Skin epidermis (tissue), 12 donors: ENCODE results near the gene TIMM17B.
A peak's percentile ranks its signal among the peaks of the same experiment; 100 is the strongest.

Experiments used
- H3K27ac ChIP-seq, 21 experiments: fragments of 200-600 bp; sonication (generic) in 11 of 21; one replicate each; pipeline ENCODE4 v1.5.0; 2020; ENCODE audit warnings: mild to moderate bottlenecking in 3 of 21, inconsistent platforms in 2 of 21, moderate library complexity in 2 of 21
- H3K4me3 ChIP-seq, 7 experiments: fragments of 200-600 bp; sonication (generic) in 2 of 7; one replicate each; pipeline ENCODE4 v1.5.0; 2020; ENCODE audit warnings: inconsistent platforms in 2 of 7, mild to moderate bottlenecking in 2 of 7, moderate library complexity in 1 of 7

Gene TIMM17B

GRCh38 chrX:48897625-48898306, at the start of gene TIMM17B, which contains the start of gene PQBP1:
Gene TIMM17B, minus strand, starts transcription at chrX:48897768. Its CDS starts 19 bp downstream, at chrX:48897749.
Gene PQBP1, plus strand, starts transcription at chrX:48897930. Its CDS starts 580 bp downstream, at chrX:48898510.
- Histone ChIP-seq H3K27ac (peak within 1 kb of the TSS; percentile 72 to 95 (median 89)), H3K4me3 (peak within 1 kb of the TSS; percentile 58 to 71 (median 61))

GRCh38 chrX:48945517-48946348, 48.2 kb upstream of the TIMM17B start:
- Histone ChIP-seq H3K4me3 (no peak overlapping the region), H3K27ac (no peak overlapping the region)

GRCh38 chrX:48942895-48943294, 45.3 kb upstream of the TIMM17B start:
- Histone ChIP-seq H3K27ac (peak overlapping the region in 1 of 21 experiments; percentile 30), H3K4me3 (no peak overlapping the region)

- Histone ChIP-seq H3K27ac (peak overlapping the region in 9 of 21 experiments; percentile 43 to 85 (median 74)), H3K4me3 (no peak overlapping the region)
These were observed 42.9 kb upstream of the TIMM17B start for GRCh38 chrX:48940404-48940955.

- H3K4me3 ChIP-seq: no peak overlapping the region
These were observed 42.1 kb upstream of the TIMM17B start for GRCh38 chrX:48939524-48940228.

GRCh38 chrX:48938721-48939425, 41.3 kb upstream of the TIMM17B start:
- H3K27ac ChIP-seq: peak overlapping the region in 13 of 21 experiments; percentile 21 to 85 (median 67)
- no peak overlapping the region for H3K4me3 ChIP-seq

More at GRCh38 chrX:48939524-48940228, 42.1 kb upstream of the TIMM17B start:
- H3K27ac ChIP-seq: peak overlapping the region in 13 of 21 experiments; percentile 21 to 85 (median 63)

GRCh38 chrX:48937054-48937907, 39.7 kb upstream of the TIMM17B start:
- Histone ChIP-seq H3K27ac (peak overlapping the region in 19 of 21 experiments; percentile 3 to 85 (median 60)), H3K4me3 (no peak overlapping the region)

- H3K27ac ChIP-seq: peak overlapping the region in 16 of 21 experiments; percentile 3 to 84 (median 61)
- H3K4me3 ChIP-seq: no peak overlapping the region
These were observed 39.0 kb upstream of the TIMM17B start for GRCh38 chrX:48936429-48937053.

- Histone ChIP-seq H3K4me3 (no peak overlapping the region), H3K27ac (peak overlapping the region in 6 of 21 experiments; percentile 8 to 59 (median 36))
These were observed 37.7 kb upstream of the TIMM17B start for GRCh38 chrX:48935301-48935670.

- Histone ChIP-seq H3K4me3 (no peak overlapping the region), H3K27ac (peak overlapping the region in 7 of 21 experiments; percentile 8 to 59 (median 36))
These were observed 37.2 kb upstream of the TIMM17B start for GRCh38 chrX:48934581-48935300.

GRCh38 chrX:48933757-48934156, 36.2 kb upstream of the TIMM17B start:
- peak overlapping the region in 3 of 21 experiments; percentile 36 to 47 (median 44) for H3K27ac ChIP-seq
- no peak overlapping the region for H3K4me3 ChIP-seq

- no peak overlapping the region for H3K4me3 ChIP-seq
- H3K27ac ChIP-seq: no peak overlapping the region
These were observed 30.3 kb upstream of the TIMM17B start for GRCh38 chrX:48927736-48928382.

GRCh38 chrX:48927123-48927522, 29.6 kb upstream of the TIMM17B start:
- no peak overlapping the region for H3K27ac ChIP-seq
- no peak overlapping the region for H3K4me3 ChIP-seq

GRCh38 chrX:48924270-48924669, 26.7 kb upstream of the TIMM17B start:
- Histone ChIP-seq H3K27ac (peak overlapping the region in 2 of 21 experiments; percentile 21 to 42), H3K4me3 (no peak overlapping the region)

- Histone ChIP-seq H3K27ac (peak overlapping the region in 1 of 21 experiments; percentile 21), H3K4me3 (no peak overlapping the region)
These were observed 26.2 kb upstream of the TIMM17B start for GRCh38 chrX:48923771-48924170.

GRCh38 chrX:48920718-48921104, 23.1 kb upstream of the TIMM17B start:
- peak overlapping the region in 5 of 21 experiments; percentile 20 to 93 (median 82) for H3K27ac ChIP-seq

More at GRCh38 chrX:48920718-48921104, 23.1 kb upstream of the TIMM17B start:
- H3K4me3 ChIP-seq: no peak overlapping the region
